PC-9 (cell line): ENCODE results near the gene MTMR8.

Experiments
- EZH2 ChIP-seq: fragments of 200-600 bp; sonication (generic); IDR thresholded peaks from 2 replicates; pipeline ENCODE4 v1.8.0; 2017; ENCODE audit warnings: antibody characterized with exemption, low read depth
- TF ChIP-seq, protein P1 (sequence below): fragments of 200-600 bp; sonication (generic); conservative IDR thresholded peaks from 2 replicates; pipeline ENCODE4 v1.6.1; 2017; ENCODE audit warnings: mixed run types, antibody characterized with exemption, mild to moderate bottlenecking, moderate library complexity

- TF ChIP-seq, protein P1, sequence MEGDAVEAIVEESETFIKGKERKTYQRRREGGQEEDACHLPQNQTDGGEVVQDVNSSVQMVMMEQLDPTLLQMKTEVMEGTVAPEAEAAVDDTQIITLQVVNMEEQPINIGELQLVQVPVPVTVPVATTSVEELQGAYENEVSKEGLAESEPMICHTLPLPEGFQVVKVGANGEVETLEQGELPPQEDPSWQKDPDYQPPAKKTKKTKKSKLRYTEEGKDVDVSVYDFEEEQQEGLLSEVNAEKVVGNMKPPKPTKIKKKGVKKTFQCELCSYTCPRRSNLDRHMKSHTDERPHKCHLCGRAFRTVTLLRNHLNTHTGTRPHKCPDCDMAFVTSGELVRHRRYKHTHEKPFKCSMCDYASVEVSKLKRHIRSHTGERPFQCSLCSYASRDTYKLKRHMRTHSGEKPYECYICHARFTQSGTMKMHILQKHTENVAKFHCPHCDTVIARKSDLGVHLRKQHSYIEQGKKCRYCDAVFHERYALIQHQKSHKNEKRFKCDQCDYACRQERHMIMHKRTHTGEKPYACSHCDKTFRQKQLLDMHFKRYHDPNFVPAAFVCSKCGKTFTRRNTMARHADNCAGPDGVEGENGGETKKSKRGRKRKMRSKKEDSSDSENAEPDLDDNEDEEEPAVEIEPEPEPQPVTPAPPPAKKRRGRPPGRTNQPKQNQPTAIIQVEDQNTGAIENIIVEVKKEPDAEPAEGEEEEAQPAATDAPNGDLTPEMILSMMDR: no peak
- no peak for TF ChIP-seq EZH2
Measured at GRCh38 chrX:64379924-64380323, 15.3 kb downstream of the MTMR8 start.
